Esophagus muscularis mucosa (tissue), 4 donors: ENCODE results near the gene CSE1L. TPM values are rescaled to one million over a fixed set of nuclear protein-coding genes. Genes with fewer than 3 reads are reported as not detected.

Experiments used
- DNase-seq: peaks from one replicate; pipeline ENCODE4 v3.0.0-alpha.2; 2017; ENCODE audit errors: extremely low spot score
- H3K27ac ChIP-seq, 4 donors: fragments of 200-600 bp; sonication (generic); replicated peaks in 1 of 4; 1 replicate in 3 of 4; 2 replicates in 1 of 4; pipeline ENCODE4 v1.5.1; 2016 to 2019; ENCODE audit warnings: mild to moderate bottlenecking in 1 of 4
- H3K27me3 ChIP-seq, 4 donors: fragments of 200-600 bp; sonication (generic); one replicate each; pipeline versions ENCODE4 v1.5.1 to v1.6.0; 2016 to 2019
- H3K36me3 ChIP-seq, 4 donors: fragments of 200-600 bp; sonication (generic); one replicate each; pipeline ENCODE4 v1.5.1; 2016 to 2019
- H3K4me1 ChIP-seq, 4 donors: fragments of 200-600 bp; sonication (generic); one replicate each; pipeline ENCODE4 v1.5.1; 2016 to 2019
- H3K4me3 ChIP-seq, 4 donors: fragments of 200-600 bp; sonication (generic); 1 replicate in 2 of 4; 2 replicates in 2 of 4; pipeline ENCODE4 v1.5.1; 2016 to 2019; ENCODE audit warnings: mild to moderate bottlenecking in 4 of 4, moderate library complexity in 1 of 4
- H3K9me3 ChIP-seq, 4 donors: fragments of 200-600 bp; sonication (generic); 1 replicate in 3 of 4; 2 replicates in 1 of 4; pipeline ENCODE4 v1.5.1; 2016 to 2019
- EP300 ChIP-seq: sonication (generic); formaldehyde crosslinking; IDR thresholded peaks from one replicate; pipeline ENCODE4 v1.6.1; 2017; ENCODE audit warnings: antibody characterized with exemption
- POLR2A ChIP-seq: fragments of 450-650 bp; IDR thresholded peaks from one replicate; pipeline ENCODE4 v1.6.1; 2017; ENCODE audit warnings: antibody characterized with exemption, moderate library complexity, mild to moderate bottlenecking, low read depth
- POLR2AphosphoS5 ChIP-seq, 2 donors: sonication (generic); formaldehyde crosslinking; IDR thresholded peaks; one replicate each; pipeline ENCODE4 v1.6.1; 2017; ENCODE audit warnings: antibody characterized with exemption in 2 of 2
- WGBS: methylation state at CpG from one replicate; pipeline ENCODE4 v1.1.5; 2018; 5-methylcytosine and 5-hydroxymethylcytosine counted together
- intact Hi-C: fragments of 100-400 bp; cut with DNase I; formaldehyde crosslinking; loops from one replicate; pipeline ENCODE4 v1.15.1; 2023
- small RNA-seq, 3 donors: library from RNA; depleted of rRNA; stranded (forward); fragments of <200 nt; gene quantifications; one replicate each; pipeline ENCODE3, GENCODE V24; 2016
- total RNA-seq, 4 donors: library from RNA; depleted of rRNA; stranded (reverse); fragments of >200 nt; gene quantifications; one replicate each; pipeline versions ENCODE4 v1.1.0 to v1.2.1, GENCODE V29; 2016
- TF ChIP-seq, protein P1 (sequence below), 3 experiments: fragments of 200-600 bp in 2 of 3; fragments of 450-650 bp in 1 of 3; sonication (generic) in 2 of 3; IDR thresholded peaks; one replicate each; pipeline ENCODE4 v1.5.1; 2017 to 2019; ENCODE audit warnings: antibody characterized with exemption in 3 of 3, mild to moderate bottlenecking in 2 of 3, moderate library complexity in 1 of 3

Gene CSE1L
- total RNA-seq, 4 donors from 2014 or later, result 33.8 to 41.3 (median 39.2) TPM

DNA sequence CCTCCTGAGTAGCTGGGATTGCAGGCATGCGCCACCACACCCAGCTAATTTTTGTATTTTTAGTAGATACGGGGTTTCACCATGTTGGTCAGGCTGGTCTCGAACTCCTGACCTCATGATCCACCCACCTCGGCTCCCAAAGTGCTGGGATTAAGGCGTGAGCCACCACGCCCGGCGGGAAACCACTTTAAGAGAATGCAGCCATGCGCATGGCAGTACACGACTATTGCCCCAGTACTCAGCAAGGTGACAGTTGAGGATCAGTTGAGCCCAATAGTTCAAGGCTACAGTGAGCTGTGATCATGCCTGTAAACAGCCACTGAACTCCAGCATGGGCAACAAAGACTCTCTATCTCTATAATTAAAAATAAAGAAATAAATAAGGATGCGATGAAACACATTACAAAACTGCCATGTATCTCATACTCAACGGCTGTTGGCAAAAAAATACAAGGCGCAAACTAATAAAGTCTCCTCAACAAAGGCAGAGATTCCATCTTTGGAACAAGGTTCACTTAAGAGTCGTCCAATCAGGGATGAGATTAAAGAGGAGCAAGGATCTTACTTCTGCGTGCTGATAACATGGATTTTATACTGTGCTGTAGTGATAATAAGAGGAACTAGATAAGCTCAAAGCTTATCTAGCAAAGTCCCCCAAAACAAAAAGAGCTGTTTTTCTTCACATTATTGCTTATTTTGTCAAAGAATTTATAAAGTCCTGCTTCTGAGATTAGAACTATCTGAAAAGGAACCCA, 90.9 kb downstream of the CSE1L start:
- peaks cover 0 to 25% (median 24%) of the 10 kb centered on the region in 4 donors for H3K4me1 ChIP-seq
- no peaks in the 10 kb centered on the region for H3K27me3 ChIP-seq
- no peak overlapping the region for H3K4me3 ChIP-seq
- 90% methylated on average over 15 of the region's 15 CpGs for WGBS
- intact Hi-C loops, result no loop called here
- peaks cover 4 to 56% (median 33%) of the 10 kb centered on the region in 4 donors for H3K36me3 ChIP-seq
- DNase-seq, result no peak
- H3K9me3 ChIP-seq, result no peaks in the 10 kb centered on the region
- no peak overlapping the region for H3K27ac ChIP-seq
- TF ChIP-seq, protein P1, sequence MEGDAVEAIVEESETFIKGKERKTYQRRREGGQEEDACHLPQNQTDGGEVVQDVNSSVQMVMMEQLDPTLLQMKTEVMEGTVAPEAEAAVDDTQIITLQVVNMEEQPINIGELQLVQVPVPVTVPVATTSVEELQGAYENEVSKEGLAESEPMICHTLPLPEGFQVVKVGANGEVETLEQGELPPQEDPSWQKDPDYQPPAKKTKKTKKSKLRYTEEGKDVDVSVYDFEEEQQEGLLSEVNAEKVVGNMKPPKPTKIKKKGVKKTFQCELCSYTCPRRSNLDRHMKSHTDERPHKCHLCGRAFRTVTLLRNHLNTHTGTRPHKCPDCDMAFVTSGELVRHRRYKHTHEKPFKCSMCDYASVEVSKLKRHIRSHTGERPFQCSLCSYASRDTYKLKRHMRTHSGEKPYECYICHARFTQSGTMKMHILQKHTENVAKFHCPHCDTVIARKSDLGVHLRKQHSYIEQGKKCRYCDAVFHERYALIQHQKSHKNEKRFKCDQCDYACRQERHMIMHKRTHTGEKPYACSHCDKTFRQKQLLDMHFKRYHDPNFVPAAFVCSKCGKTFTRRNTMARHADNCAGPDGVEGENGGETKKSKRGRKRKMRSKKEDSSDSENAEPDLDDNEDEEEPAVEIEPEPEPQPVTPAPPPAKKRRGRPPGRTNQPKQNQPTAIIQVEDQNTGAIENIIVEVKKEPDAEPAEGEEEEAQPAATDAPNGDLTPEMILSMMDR (IDR thresholded peaks at IDR 0.05), result no peak
- TF ChIP-seq EP300, result no peak
- TF ChIP-seq POLR2AphosphoS5 (IDR thresholded peaks at IDR 0.05), result no peak
- TF ChIP-seq POLR2A, result no peak

- no peak overlapping the region for H3K4me3 ChIP-seq
- no peak overlapping the region for H3K27ac ChIP-seq
- H3K27me3 ChIP-seq, result no peaks in the 10 kb centered on the region
- intact Hi-C loops, result no loop called here
- H3K36me3 ChIP-seq, result peaks cover 7 to 46% (median 29%) of the 10 kb centered on the region in 4 donors
- no peaks in the 10 kb centered on the region for H3K9me3 ChIP-seq
- no peak for TF ChIP-seq POLR2A
- no peak for TF ChIP-seq POLR2AphosphoS5 (IDR thresholded peaks at IDR 0.05)
- TF ChIP-seq EP300, result no peak
- TF ChIP-seq, protein P1 (IDR thresholded peaks at IDR 0.05), result no peak
- H3K4me1 ChIP-seq, result peaks cover 5 to 24% (median 18%) of the 10 kb centered on the region in 4 donors
- DNase-seq, result no peak
Measured at GRCh38 chr20:49138431-49138830, 92.3 kb downstream of the CSE1L start.

- 38% methylated on average over 2 of the region's 2 CpGs for WGBS
- intact Hi-C loops, result no loop called here
Measured at GRCh38 chr20:49140411-49140810, 94.3 kb downstream of the CSE1L start.

GRCh38 chr20:49140834-49141233, 94.7 kb downstream of the CSE1L start:
- intact Hi-C loops, result no loop called here
- DNase-seq, result no peak
- Histone ChIP-seq H3K27ac (no peak overlapping the region), H3K4me3 (no peak overlapping the region), H3K27me3 (no peaks in the 10 kb centered on the region), H3K36me3 (peaks cover 3 to 40% (median 19%) of the 10 kb centered on the region in 4 donors), H3K4me1 (peaks cover 5 to 23% (median 17%) of the 10 kb centered on the region in 4 donors), H3K9me3 (no peaks in the 10 kb centered on the region)
- 48% methylated on average over 2 of the region's 2 CpGs for WGBS
- TF ChIP-seq POLR2A (no peak), POLR2AphosphoS5 (IDR thresholded peaks at IDR 0.05) (no peak), EP300 (no peak)
- TF ChIP-seq, protein P1 (IDR thresholded peaks at IDR 0.05), result no peak

More at GRCh38 chr20:49140411-49140810, 94.3 kb downstream of the CSE1L start:
- no peak for TF ChIP-seq POLR2A
- TF ChIP-seq, protein P1 (IDR thresholded peaks at IDR 0.05), result no peak
- TF ChIP-seq EP300, result no peak
- no peak for TF ChIP-seq POLR2AphosphoS5 (IDR thresholded peaks at IDR 0.05)
- Histone ChIP-seq H3K27me3 (no peaks in the 10 kb centered on the region), H3K36me3 (peaks cover 7 to 40% (median 20%) of the 10 kb centered on the region in 4 donors), H3K9me3 (no peaks in the 10 kb centered on the region), H3K4me3 (no peak overlapping the region), H3K4me1 (peaks cover 5 to 23% (median 17%) of the 10 kb centered on the region in 4 donors), H3K27ac (no peak overlapping the region)
- no peak for DNase-seq

Small RNA genes within 50 kb of the gene (small RNA-seq; reads per million reads assigned to genes)
- 0 reads per million in 3 donors for gene SNAP23P1

Other genes starting within 250 kb of the CSE1L start
- 10 to 100 TPM; 20.8 to 37.1 (median 24.3) TPM for gene PREX1, start 218.3 kb upstream of the CSE1L start, total RNA-seq
- gene ARFGEF2, start 124.6 kb upstream of the CSE1L start, total RNA-seq, result 10 to 100 TPM; 33.6 to 45.2 (median 39.3) TPM
- gene STAU1, start 142.0 kb downstream of the CSE1L start, total RNA-seq, result 100 to 1,000 TPM; 103 to 118 (median 115) TPM
- 10 to 100 TPM; 25.7 to 35.0 (median 30.2) TPM for gene DDX27, start 173.1 kb downstream of the CSE1L start, total RNA-seq
- gene ZNFX1, start 231.7 kb downstream of the CSE1L start, total RNA-seq, result 10 to 100 TPM; 35.7 to 46.7 (median 41.3) TPM